Raji (cell line): ENCODE measurements around the gene CLEC6A.

ENCODE experiments used
- POLR2A ChIP-seq: IDR thresholded peaks from 2 replicates; pipeline ENCODE4 v1.6.1; 2011; ENCODE audit warnings: low read depth, low read length, control low read depth; ENCODE audit not compliant: insufficient read depth

The CLEC6A gene

DNA sequence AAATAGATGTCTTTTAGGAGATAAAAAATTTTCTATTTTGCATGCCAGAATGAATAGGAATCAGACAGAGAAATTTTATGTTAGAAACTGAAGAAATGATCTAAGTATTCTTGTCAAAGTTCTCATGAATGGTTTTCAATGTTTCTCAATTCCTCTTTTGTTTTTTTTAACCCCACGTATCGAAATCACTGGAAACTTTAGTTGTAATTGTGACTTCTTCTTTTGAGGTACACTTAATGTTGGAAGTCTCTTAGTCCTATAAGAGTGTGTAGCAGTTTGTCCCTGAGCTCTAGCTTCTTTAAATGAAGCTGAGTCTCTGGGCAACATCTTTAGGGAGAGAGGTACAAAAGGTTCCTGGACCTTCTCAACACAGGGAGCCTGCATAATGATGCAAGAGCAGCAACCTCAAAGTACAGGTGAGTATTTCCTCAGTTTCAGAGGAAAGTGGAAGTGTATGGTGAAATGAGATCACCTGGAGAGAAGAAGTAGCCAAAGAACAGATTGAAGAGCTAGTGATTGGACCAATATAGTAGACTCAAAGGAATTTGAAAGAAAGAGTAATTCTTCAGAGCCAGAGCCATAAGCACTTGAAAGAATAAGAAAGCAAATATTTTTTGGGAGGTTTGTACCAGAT lies at the start of gene CLEC6A:
Gene CLEC6A (plus strand): TSS at position 236 of the 634 bp plus-strand sequence. CDS start 150 bp downstream, at position 386.
- TF ChIP-seq POLR2A: no peak

- no peak for TF ChIP-seq POLR2A
Observed at GRCh38 chr12:8420506-8420905, 35.3 kb upstream of the CLEC6A start.

DNA sequence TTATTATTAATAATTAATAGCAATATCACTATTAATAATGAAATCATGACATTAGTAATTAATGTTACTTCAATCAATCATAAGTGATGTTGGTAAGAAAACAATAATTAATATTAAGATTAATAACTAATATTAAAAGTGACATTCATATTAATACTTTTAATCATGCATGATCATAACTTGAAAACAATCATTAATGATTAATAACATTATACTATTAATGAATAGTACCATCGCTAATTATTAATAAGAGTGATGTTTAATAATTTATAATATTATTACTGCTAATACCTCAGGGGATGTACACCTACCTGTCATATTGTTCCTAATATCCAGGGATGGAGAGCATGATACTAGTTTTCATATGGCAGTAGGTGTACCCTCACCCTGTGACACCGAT lies 10.0 kb upstream of the CLEC6A start:
- no peak for TF ChIP-seq POLR2A

DNA sequence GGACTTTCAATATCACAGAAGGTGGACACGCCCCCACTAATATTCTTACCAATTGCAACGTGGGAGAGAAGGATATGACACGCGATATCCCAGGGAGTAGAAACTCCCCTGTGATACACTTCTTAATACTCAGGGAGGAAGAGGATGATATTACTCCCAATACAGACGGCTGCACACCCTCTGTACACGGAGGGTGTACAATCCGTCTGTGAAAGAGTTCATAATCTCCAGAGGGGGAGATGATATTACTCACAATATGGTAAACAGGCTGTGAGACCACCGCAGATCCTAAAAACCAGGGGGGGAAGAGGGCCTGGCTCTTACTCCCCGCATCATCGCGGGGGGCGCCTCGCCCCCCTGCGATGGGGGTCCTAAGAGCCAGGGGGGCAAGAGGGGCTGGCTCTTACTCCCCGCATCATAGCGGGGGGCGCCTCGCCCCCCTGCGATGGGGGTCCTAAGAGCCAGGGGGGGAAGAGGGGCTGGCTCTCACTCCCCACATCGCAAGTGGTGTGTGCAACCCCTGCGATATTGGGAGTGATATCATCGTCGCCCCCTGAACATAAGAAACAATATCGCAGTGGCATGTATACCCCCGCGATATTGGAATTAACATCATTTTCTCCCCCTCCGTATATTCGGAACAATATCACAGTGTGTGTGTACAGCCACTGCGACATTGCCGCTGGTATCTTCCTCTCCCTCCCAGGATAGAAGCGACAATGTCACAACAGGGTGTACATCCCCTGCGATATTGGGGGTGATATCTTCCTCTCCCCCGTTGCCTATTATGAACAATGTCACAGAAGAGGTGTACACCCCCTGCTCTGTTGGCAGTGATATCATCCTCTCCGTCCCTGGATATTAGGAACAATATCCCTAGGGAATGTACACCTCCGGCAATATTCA lies 8.9 kb upstream of the CLEC6A start:
- TF ChIP-seq POLR2A: no peak

GRCh38 chr12:8449355-8449859 lies 6.4 kb upstream of the CLEC6A start:
- no peak for TF ChIP-seq POLR2A

GRCh38 chr12:8452036-8452435 lies 3.7 kb upstream of the CLEC6A start:
- TF ChIP-seq POLR2A: no peak

GRCh38 chr12:8453021-8453513 lies 2.7 kb upstream of the CLEC6A start:
- TF ChIP-seq POLR2A: no peak

GRCh38 chr12:8453796-8454195 lies 2.0 kb upstream of the CLEC6A start:
- TF ChIP-seq POLR2A: no peak

DNA sequence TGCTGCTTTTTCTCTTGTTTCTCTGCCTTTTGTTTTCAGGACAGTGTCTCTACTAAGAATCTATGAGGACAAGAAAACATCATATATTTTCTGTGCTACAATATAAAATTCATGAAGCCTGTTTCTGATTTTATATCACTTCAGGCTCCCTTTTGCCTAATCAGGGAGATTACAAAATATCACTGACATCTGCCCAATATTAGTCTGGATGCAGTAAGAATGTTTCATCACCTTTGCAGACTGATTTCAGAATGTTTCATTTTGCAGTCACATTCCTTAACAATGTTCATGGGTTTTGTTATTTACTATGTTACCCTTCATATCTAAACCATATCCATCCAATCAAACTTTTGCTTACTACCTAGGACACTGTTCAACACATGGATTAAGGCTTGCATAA lies 491 bp upstream of the CLEC6A start:
- TF ChIP-seq POLR2A: no peak

GRCh38 chr12:8461426-8461825 lies 5.7 kb downstream of the CLEC6A start:
- no peak for TF ChIP-seq POLR2A

DNA sequence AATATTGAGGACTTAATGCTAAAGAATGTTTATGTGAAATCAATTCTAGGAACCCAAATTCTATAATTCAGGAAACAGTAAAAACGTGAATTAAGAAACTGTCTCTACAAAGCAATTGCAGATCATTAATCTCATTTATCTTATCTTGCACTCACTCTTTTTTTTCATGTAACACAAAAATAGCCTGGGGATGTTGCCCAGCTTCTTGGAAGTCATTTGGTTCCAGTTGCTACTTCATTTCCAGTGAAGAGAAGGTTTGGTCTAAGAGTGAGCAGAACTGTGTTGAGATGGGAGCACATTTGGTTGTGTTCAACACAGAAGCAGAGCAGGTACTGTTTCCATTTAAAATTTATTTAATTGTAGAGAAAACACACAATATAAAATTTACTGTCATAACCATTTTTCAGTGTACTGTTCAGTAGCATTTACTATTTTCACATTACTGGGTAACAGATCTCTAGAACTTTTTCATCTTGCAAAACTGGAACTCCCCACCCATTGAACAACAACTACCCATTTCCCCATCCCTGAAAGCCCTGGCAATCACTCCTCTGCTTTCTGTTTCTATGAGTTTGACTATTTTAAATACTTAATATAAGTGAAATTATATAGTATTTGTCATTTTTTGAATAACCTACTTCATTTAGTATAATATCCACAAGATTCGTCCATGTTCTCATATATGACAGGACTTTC lies 9.7 kb downstream of the CLEC6A start:
- no peak for TF ChIP-seq POLR2A

DNA sequence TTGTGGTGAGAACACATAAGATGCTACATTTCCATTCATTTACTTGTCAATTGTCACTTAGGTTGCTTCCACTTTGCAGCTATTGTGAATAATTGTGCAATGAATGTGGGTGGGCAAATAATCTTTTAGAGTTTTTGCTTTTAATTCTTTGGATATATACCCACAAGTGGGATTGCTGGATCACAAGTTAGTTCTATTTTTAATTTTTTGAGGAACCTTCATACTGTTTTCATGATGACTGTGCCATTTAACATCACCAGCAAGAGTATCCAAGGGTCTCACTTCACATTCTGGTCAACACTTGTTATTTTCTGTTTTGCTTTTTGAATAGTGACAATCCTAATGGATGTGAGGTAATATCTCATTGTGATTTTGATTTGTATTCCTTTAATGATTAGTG lies 10.5 kb downstream of the CLEC6A start:
- no peak for TF ChIP-seq POLR2A

DNA sequence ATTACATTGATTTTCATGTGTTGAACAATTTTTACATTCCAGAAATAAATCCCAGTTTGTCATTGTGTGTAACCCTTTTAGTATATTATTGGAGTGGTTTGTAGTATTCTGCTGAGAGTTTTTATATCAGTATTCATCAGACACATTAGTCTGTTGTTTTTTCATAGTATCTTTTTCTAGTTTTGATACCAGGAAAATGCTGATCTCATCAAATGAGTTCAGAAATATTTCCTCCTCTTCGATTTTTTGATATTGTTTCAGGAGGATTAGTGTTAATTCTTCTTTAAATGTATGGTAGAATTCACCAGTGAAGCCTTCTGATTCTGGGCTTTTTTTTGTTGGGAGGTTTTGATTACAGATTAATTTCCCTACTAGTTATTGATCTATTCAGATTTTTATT lies 15.3 kb downstream of the CLEC6A start:
- no peak for TF ChIP-seq POLR2A

GRCh38 chr12:8475508-8476203 lies 19.9 kb downstream of the CLEC6A start:
- no peak for TF ChIP-seq POLR2A

DNA sequence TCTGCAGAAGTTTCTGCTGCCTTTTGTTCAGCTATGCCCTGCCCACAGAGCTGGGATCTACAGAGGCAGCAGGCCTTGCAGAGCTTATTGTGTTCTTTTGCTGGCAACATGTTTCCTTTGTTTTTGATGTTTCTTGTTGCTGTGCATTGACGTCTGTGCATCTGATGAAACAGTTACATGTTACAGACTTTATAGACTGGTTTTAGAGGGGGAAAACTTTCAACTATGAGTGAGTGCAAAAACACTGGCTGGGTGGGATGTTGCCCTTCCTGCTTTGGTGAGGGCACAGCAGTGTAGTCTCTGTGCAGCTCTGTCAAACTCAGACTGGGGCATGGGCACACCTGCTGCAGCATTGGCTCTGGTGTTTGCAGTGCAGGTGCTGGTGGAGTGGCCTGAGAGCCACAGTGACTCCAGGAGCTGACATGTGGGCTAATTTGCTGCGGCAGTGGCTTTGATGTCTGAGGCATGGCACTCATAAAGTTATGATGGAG lies 26.9 kb downstream of the CLEC6A start:
- TF ChIP-seq POLR2A: no peak

- no peak for TF ChIP-seq POLR2A
Observed at GRCh38 chr12:8483079-8483478, 27.3 kb downstream of the CLEC6A start.
